SK-N-SH treated with all-trans-retinoic acid at 6 μM for 48 hours (cell line): Measurements from ENCODE around the gene MTFP1.

Experiments used
- ATAC-seq: fragments of 200-7000 bp; cut with Tn5 transposase; 3 replicates; pipeline ENCODE4 v1.9.1; 2020; ENCODE audit warnings: mild to moderate bottlenecking, moderate library complexity
- BACH2 ChIP-seq: fragments of 250-450 bp; sonication (Bioruptor Pico); IDR thresholded peaks from 2 replicates; pipeline ENCODE4 v1.9.0; 2021; ENCODE audit warnings: mild to moderate bottlenecking, borderline replicate concordance
- CSDC2 ChIP-seq: fragments of 250-450 bp; sonication (Bioruptor Pico); IDR thresholded peaks from 2 replicates; pipeline ENCODE4 v1.5.0; 2020; ENCODE audit warnings: mild to moderate bottlenecking, moderate library complexity
- CSRNP3 ChIP-seq: fragments of 250-450 bp; sonication (Bioruptor Pico); IDR thresholded peaks from 2 replicates; pipeline ENCODE4 v1.5.1; 2021; ENCODE audit warnings: mild to moderate bottlenecking, moderate library complexity
- ESRRG ChIP-seq: fragments of 250-450 bp; sonication (Bioruptor Pico); IDR thresholded peaks from 2 replicates; pipeline ENCODE4 v1.6.1; 2021; ENCODE audit warnings: mild to moderate bottlenecking
- GLIS3 ChIP-seq: fragments of 250-450 bp; sonication (Bioruptor Pico); IDR thresholded peaks from 2 replicates; pipeline ENCODE4 v1.5.0; 2020; ENCODE audit warnings: mild to moderate bottlenecking, moderate library complexity
- ISL1 ChIP-seq: fragments of 250-450 bp; sonication (Bioruptor Pico); IDR thresholded peaks from 2 replicates; pipeline ENCODE4 v2.1.2; 2022; ENCODE audit warnings: mild to moderate bottlenecking, moderate library complexity
- OSR1 ChIP-seq: fragments of 250-450 bp; sonication (Bioruptor Pico); IDR thresholded peaks from 2 replicates; pipeline ENCODE4 v1.8.0; 2022; ENCODE audit warnings: moderate library complexity, mild to moderate bottlenecking, inconsistent platforms
- PATZ1 ChIP-seq: fragments of 250-450 bp; sonication (Bioruptor Pico); IDR thresholded peaks from 2 replicates; pipeline ENCODE4 v1.8.0; 2020; ENCODE audit warnings: mild to moderate bottlenecking, moderate library complexity, borderline replicate concordance
- POU6F1 ChIP-seq: fragments of 250-450 bp; sonication (Bioruptor Pico); IDR thresholded peaks from 2 replicates; pipeline ENCODE4 v1.8.0; 2021; ENCODE audit warnings: low read depth, mild to moderate bottlenecking, moderate library complexity, borderline replicate concordance
- PPARA ChIP-seq: fragments of 250-450 bp; sonication (Bioruptor Pico); IDR thresholded peaks from 2 replicates; pipeline ENCODE4 v1.5.0; 2020; ENCODE audit warnings: mild to moderate bottlenecking, borderline replicate concordance
- SNAI2 ChIP-seq: fragments of 250-450 bp; sonication (Bioruptor Pico); IDR thresholded peaks from 2 replicates; pipeline ENCODE4 v1.5.0; 2020; ENCODE audit warnings: mild to moderate bottlenecking, moderate library complexity
- TCF4 ChIP-seq: fragments of 250-450 bp; sonication (Bioruptor Pico); IDR thresholded peaks from 2 replicates; pipeline ENCODE4 v1.8.0; 2021; ENCODE audit warnings: mild to moderate bottlenecking, moderate library complexity, borderline replicate concordance
- TSHZ2 ChIP-seq: fragments of 250-450 bp; sonication (Bioruptor Pico); IDR thresholded peaks from 2 replicates; pipeline ENCODE4 v1.5.0; 2020; ENCODE audit warnings: mild to moderate bottlenecking, moderate library complexity
- ZC3H10 ChIP-seq: fragments of 250-450 bp; sonication (Bioruptor Pico); IDR thresholded peaks from 2 replicates; pipeline ENCODE4 v1.5.1; 2021; ENCODE audit warnings: mild to moderate bottlenecking, moderate library complexity
- ZFP30 ChIP-seq: fragments of 450-650 bp; formaldehyde crosslinking; IDR thresholded peaks from 2 replicates; pipeline ENCODE4 v1.5.0; 2022; ENCODE audit warnings: mild to moderate bottlenecking, moderate library complexity
- ZNF565 ChIP-seq: fragments of 450-650 bp; formaldehyde crosslinking; conservative IDR thresholded peaks from 2 replicates; pipeline ENCODE4 v1.5.0; 2020; ENCODE audit warnings: low read depth, mild to moderate bottlenecking, moderate library complexity
- ZNF70 ChIP-seq: fragments of 450-650 bp; formaldehyde crosslinking; IDR thresholded peaks from 2 replicates; pipeline ENCODE4 v1.5.0; 2020; ENCODE audit warnings: mild to moderate bottlenecking, moderate library complexity
- ZNF8 ChIP-seq: fragments of 450-650 bp; formaldehyde crosslinking; IDR thresholded peaks from 2 replicates; pipeline ENCODE4 v1.5.0; 2020; ENCODE audit warnings: mild to moderate bottlenecking, moderate library complexity
- TF ChIP-seq, protein P1 (sequence below): fragments of 250-450 bp; sonication (Bioruptor Pico); IDR thresholded peaks from 2 replicates; pipeline ENCODE4 v1.5.1; 2020; ENCODE audit warnings: low read depth, mild to moderate bottlenecking, moderate library complexity

Gene MTFP1

DNA sequence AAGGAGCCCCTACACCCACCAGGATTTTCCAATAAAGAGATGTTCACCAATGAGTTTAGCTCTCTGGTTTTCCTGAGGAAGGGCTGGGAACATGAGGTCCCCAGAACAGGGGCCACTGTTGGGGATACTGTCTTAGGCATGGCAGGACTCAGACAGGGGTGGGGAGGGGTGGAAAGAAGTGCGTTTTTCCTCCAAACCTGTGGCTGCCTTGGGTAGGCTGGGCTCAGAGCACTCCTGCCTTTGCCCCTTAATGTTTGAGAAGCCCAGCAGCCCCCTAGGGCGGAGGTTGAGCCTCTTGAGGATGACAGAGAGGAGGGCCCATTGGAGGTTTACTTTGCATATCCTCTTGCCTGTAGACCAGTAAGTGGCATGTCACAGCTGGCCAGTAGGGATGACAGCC is 10.6 kb downstream of the MTFP1 start:
- ATAC-seq, result no peak
- TF ChIP-seq ZNF70, result no peak
- no peak for TF ChIP-seq GLIS3 (CRISPR knock-in tag)
- no peak for TF ChIP-seq BACH2 (CRISPR knock-in tag)
- no peak for TF ChIP-seq PATZ1 (CRISPR knock-in tag)
- no peak for TF ChIP-seq ZFP30

DNA sequence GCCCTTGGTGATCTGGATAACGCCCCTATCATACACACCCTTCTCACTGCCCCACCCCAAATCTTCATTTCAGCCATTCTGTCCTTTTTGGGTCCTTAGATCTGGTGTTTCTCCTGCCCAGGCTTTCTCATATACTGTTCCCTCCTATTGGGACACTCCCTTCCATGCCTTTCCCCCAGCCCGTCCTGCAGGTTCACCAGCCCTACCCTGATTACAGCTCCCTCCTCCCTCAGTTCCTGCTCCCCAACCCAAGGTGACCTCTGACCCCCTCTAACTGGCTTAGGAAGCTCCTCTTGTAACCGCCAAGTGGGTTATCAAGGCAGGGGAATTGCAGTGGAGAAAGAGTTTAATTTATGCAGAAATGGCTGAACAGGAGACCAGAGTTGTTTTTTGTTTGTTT is 13.0 kb downstream of the MTFP1 start:
- no peak for ATAC-seq

DNA sequence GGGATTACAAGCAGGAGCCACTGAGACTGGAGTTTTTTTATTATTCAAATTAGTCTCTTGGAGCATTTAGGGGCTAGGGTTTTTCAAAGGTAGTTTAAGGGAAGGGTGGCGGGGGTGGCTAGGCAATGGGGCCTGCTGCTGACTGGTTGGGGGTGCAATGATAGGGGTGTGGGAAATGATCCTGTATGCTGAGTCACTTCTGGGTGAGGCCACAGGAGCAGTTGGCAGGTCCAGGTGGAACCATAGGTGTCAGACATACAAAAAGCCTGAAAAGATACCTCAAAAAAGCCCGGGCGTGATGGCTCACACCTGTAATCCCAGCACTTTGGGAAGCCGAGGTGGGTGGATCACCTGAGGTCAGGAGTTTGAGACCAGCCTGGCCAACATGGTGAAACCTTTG is 13.7 kb downstream of the MTFP1 start:
- no peak for ATAC-seq
- TF ChIP-seq PATZ1 (CRISPR knock-in tag) (no peak), CSDC2 (CRISPR knock-in tag) (no peak), ZNF565 (no peak), ZNF70 (no peak), POU6F1 (CRISPR knock-in tag) (no peak), ISL1 (CRISPR knock-in tag) (no peak), CSRNP3 (CRISPR knock-in tag) (no peak), ZC3H10 (CRISPR knock-in tag) (no peak), PPARA (CRISPR knock-in tag) (no peak), TSHZ2 (CRISPR knock-in tag) (no peak), OSR1 (CRISPR knock-in tag) (no peak), SNAI2 (CRISPR knock-in tag) (no peak), ZNF8 (CRISPR knock-in tag) (no peak), ESRRG (no peak), TCF4 (CRISPR knock-in tag) (no peak)
- TF ChIP-seq, protein P1, sequence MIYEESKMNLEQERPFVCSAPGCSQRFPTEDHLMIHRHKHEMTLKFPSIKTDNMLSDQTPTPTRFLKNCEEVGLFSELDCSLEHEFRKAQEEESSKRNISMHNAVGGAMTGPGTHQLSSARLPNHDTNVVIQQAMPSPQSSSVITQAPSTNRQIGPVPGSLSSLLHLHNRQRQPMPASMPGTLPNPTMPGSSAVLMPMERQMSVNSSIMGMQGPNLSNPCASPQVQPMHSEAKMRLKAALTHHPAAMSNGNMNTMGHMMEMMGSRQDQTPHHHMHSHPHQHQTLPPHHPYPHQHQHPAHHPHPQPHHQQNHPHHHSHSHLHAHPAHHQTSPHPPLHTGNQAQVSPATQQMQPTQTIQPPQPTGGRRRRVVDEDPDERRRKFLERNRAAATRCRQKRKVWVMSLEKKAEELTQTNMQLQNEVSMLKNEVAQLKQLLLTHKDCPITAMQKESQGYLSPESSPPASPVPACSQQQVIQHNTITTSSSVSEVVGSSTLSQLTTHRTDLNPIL (CRISPR knock-in tag), result no peak

More for the DNA sequence above, 13.0 kb downstream of the MTFP1 start:
- TF ChIP-seq PPARA (CRISPR knock-in tag), result no peak
